ENCODE results near the gene NUDT16L1.

The NUDT16L1 gene

DNA sequence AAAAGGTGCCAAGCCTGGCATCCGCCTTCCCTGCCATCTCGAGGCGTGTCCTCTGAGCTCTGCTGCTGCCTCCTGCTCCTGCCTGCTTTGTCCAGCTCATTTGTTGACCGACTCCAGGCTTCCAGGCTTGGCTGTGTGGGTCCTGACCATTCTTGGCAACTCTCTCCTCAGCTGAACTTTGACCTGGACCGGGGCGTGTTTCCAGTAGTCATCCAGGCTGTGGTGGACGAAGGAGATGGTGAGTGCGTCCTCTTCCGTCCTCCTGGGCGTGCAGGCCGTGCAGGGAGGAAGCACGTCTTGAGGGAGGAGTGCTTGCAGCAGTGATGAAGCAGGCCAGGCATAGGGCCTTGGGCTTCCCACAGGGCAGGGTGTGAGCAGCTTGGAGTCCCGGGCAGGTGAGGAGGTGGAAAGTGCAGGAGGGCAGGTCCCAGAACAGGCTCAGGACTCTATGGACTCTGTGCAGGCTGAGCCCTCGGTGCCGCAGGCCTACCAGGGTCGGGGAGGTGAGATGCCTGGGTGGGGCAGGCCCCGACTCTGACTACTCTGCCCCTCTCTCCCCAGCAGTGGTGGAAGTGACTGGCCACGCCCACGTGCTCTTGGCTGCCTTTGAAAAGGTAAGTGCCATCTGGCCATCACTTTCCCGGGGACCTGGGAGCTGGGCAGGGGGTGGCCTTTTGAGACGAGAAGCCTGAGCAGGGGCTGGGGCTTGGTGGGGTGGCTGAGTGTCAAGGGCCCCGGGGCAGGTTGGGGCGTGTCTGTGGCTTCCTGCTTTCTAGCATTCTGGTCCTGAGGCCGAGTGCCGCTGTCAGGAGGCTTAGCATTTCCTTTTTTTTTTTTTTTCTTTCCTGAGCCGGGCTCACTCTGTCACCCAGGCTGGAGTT is 28.6 kb upstream of the NUDT16L1 start:
- H3K4me3 ChIP-seq (ENCODE audit: low read depth, low read length) = no peak overlapping the region
- TF ChIP-seq, protein P1, sequence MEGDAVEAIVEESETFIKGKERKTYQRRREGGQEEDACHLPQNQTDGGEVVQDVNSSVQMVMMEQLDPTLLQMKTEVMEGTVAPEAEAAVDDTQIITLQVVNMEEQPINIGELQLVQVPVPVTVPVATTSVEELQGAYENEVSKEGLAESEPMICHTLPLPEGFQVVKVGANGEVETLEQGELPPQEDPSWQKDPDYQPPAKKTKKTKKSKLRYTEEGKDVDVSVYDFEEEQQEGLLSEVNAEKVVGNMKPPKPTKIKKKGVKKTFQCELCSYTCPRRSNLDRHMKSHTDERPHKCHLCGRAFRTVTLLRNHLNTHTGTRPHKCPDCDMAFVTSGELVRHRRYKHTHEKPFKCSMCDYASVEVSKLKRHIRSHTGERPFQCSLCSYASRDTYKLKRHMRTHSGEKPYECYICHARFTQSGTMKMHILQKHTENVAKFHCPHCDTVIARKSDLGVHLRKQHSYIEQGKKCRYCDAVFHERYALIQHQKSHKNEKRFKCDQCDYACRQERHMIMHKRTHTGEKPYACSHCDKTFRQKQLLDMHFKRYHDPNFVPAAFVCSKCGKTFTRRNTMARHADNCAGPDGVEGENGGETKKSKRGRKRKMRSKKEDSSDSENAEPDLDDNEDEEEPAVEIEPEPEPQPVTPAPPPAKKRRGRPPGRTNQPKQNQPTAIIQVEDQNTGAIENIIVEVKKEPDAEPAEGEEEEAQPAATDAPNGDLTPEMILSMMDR (IDR thresholded peaks at IDR 0.05; ENCODE audit: borderline replicate concordance, insufficient read depth, low read depth, low read length) = no peak

DNA sequence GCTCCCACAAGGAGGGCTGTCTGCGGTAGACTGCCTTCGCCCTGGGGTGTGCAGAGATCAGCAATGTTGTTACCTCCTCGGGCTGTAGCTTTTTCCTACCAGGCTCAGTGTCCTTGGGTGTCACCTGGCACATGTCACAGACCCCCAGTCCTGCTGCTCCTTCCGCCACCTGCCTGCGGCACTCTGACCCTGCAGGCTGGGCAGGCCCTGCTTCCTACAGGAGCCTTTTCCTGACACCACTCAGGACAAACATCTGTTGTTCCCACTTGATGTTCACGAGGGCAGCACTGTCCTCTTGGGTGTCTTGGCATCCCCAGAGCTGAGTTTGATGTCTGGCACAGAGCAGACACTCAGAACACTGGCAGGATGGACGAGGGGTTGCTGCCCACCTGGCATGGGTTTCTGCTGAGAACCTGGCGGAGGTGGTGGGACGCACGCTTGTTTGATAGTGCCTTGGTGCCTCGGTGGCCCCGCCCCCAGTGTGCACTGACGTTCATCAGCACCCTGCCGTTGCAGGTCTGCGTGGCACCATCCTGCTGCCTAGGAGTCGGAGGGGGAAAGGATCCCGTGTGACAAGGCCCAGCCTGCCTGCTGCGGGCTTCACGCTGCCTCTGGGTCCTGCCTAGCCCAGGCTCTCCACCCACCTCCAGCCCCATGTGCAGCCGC is 26.7 kb upstream of the NUDT16L1 start:
- H3K4me3 ChIP-seq (ENCODE audit: low read depth, low read length) = no peak overlapping the region
- TF ChIP-seq, protein P1 (IDR thresholded peaks at IDR 0.05; ENCODE audit: borderline replicate concordance, insufficient read depth, low read depth, low read length) = no peak

DNA sequence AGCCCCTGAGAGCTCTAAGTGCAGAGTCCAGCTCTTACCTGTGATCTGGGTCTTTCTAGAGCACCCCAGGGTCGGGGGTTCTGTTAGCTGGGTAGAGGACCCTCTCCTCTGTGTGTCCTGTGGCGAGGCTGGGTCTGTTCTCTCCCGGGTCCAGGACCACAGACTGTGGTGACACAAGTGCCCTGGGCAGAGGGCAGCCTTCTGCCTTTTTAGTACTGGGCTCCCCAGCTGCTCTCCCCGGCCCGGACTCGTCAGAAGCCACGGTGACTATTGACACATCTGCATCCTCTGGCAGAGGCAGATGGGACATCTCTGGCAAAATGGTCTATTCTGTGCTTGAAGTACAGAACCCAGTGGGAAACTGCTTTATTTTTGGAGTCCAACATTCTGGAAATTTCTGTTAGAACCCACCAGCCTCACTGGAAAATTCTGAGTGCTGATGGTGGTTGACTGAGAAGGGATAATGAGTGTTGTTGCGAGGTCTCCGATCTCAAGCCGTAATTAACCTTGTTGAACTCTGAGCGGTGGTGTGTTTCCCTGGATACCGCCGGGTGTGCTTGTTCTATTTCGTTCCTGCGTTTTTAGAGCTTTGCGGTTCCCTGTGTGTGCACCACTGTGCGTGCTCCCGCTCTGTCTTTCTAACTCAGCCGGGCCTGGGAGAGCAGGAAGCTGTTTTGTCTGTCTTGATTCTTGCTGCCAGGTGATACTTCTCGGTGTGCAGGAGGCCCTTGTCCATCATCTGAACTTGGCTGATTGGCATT is 26.0 kb upstream of the NUDT16L1 start:
- TF ChIP-seq, protein P1 (IDR thresholded peaks at IDR 0.05; ENCODE audit: borderline replicate concordance, insufficient read depth, low read depth, low read length) = no peak
- no peak overlapping the region for H3K4me3 ChIP-seq (ENCODE audit: low read depth, low read length)

DNA sequence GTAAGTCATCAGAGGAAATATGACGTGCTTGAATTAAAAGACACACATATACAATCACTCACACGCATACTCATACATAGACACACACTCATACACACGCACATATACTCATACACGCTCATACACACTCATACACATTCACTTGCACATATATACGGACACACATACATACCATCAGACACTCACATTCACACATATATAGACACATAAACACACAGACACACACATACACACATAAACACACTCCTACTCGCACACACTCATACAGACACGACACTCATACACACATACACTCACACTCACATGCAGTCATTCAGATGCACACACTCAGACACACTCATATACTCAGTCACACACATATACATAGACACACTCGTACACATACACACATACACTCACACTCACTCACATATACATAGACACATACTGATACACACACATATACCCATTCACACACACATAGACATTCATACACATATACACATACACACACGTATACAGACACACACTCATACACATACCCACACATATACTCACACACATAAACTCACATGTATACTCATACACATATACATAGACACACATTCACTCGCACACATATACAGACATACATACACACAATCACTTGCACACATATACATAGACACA is 24.9 kb upstream of the NUDT16L1 start:
- no peak overlapping the region for H3K4me3 ChIP-seq (ENCODE audit: low read depth, low read length)
- TF ChIP-seq, protein P1 (IDR thresholded peaks at IDR 0.05; ENCODE audit: borderline replicate concordance, insufficient read depth, low read depth, low read length) = no peak

DNA sequence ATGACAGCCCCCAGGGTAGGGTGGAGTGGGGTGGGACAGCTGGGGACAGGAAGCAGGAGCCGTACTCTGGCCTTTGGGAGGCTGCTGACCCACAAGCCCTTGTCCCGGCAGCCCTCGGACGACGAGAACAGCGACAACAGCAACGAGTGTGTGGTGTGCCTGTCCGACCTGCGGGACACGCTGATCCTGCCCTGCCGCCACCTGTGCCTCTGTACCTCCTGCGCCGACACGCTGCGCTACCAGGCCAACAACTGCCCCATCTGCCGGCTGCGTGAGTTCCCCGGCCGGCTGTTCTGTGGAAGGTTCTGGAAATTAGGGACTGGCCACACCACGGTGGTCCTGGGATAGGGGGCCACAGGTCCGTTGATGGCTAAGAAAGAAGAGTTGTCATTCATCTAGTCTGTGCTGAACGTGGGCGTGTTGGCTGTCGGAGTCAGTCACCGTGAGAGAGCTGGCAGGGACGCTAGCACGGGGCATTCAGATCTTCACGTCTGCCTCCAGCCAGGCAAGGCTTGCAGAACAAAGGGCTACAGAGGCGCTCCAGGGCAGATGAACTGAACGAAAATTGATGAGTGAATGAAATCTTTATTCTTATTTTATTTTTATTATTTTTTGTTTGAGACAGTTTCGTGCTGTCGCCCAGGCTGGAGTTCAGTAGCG is 19.8 kb upstream of the NUDT16L1 start:
- TF ChIP-seq, protein P1 (IDR thresholded peaks at IDR 0.05; ENCODE audit: borderline replicate concordance, insufficient read depth, low read depth, low read length) = no peak
- H3K4me3 ChIP-seq (ENCODE audit: low read depth, low read length) = no peak overlapping the region

DNA sequence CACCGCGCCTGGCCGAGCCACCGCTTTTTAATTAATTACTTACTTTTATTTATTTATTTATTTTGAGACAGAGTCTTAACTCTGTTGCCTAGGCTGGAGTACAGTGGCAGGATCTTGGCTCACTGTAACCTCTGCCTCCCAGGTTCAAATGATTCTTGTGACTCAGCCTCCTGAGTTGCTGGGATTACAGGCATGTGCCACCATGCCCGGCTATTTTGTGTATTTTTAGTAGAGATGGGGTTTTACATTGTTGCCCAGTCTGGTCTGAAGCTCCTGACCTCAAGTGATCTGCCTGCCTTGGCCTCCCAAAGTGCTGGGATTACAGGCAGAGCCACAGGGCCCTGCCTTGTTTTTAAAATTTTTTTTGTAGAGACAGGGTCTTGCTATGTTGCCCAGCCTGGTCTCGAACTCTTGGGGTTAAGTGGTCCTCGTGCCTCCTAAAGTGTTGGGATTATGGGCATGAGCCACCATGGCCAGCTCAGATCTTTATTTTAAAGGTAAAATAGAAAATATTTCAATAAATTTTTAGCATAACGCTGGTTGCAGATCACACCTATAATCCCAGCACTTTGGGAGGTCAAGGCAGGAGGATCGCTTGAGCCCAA is 18.3 kb upstream of the NUDT16L1 start:
- TF ChIP-seq, protein P1 (IDR thresholded peaks at IDR 0.05; ENCODE audit: borderline replicate concordance, insufficient read depth, low read depth, low read length) = no peak
- no peak overlapping the region for H3K4me3 ChIP-seq (ENCODE audit: low read depth, low read length)

Measured in GM12875 (cell line).